ENCODE results near the gene ITGA8. TPM values are rescaled to one million over a fixed set of nuclear protein-coding genes. Genes with fewer than 3 reads are reported as not detected.

The ITGA8 gene
- total RNA-seq, 1 experiment from 2014 or later: 0.02 TPM

- Histone ChIP-seq H3K36me3 (ENCODE audit: control insufficient read depth in 1 of 2, insufficient read depth in 2 of 2, low read length in 2 of 2) (no peaks in the 10 kb centered on the region), H2AFZ (ENCODE audit: low read depth, low read length, poor library complexity, severe bottlenecking) (no peak overlapping the region), H3K27ac (ENCODE audit: low read depth, low read length) (no peak overlapping the region), H3K27me3 (ENCODE audit: insufficient read depth, low read length) (peaks cover 87% of the 10 kb centered on the region), H3K4me1 (ENCODE audit: control insufficient read depth in 1 of 2, insufficient read depth in 2 of 2, low read length in 2 of 2) (no peaks in the 10 kb centered on the region), H3K79me2 (ENCODE audit: insufficient read depth, low read length) (no peaks in the 10 kb centered on the region), H3K4me2 (ENCODE audit: low read length) (no peak overlapping the region), H4K20me1 (ENCODE audit: insufficient read depth) (no peaks in the 10 kb centered on the region), H3K4me3 (replicated peaks in 1 of 2; ENCODE audit: low read depth in 1 of 2, low read length in 2 of 2) (no peak overlapping the region), H3K9me3 (ENCODE audit: control insufficient read depth in 1 of 2, insufficient read depth in 1 of 2, low read depth in 1 of 2, low read length in 2 of 2) (no peaks in the 10 kb centered on the region), H3K9me2 (ENCODE audit: insufficient read depth) (no peaks in the 10 kb centered on the region), H3K9ac (ENCODE audit: low read length) (no peak overlapping the region)
- ATAC-seq: no peak
- no TSS peak for BruUV-seq (replicated peaks)
- no peak for DNase-seq (ENCODE audit: low read depth, low spot score)
- POLR2A ChIA-PET: no interaction called here
- intact Hi-C loops (cut with micrococcal nuclease): loop anchor here (5.0 kb wide), 1 partner anchor 51 kb away; no protein-coding TSS in a partner anchor
- TF ChIP-seq EZH2phosphoT487 (IDR thresholded peaks at IDR 0.05; ENCODE audit: borderline replicate concordance): peak; percentile 71
- no peak for TF ChIP-seq TCF7L2 (IDR thresholded peaks at IDR 0.05; ENCODE audit: borderline replicate concordance, extremely low read depth, insufficient read depth, insufficient read length)
- RAD21 ChIA-PET (ENCODE audit: low non-redundant PET in 1 of 2, low total read pairs in 2 of 2, uncharacterized antibody in 2 of 2, unreplicated experiment in 2 of 2): no interaction called here
- CTCF ChIA-PET: no interaction called here
Measured at GRCh38 chr10:15605740-15606369, 113.9 kb downstream of the ITGA8 start.

- CTCF ChIA-PET: interaction anchor here (1.5 kb wide), 1 partner anchor 18 kb away, joined by 4 read pairs; no protein-coding TSS in a partner anchor
- H3K27ac ChIP-seq (ENCODE audit: low read depth, low read length): no peak overlapping the region
Measured at GRCh38 chr10:15603446-15604011, 116.2 kb downstream of the ITGA8 start.

More at GRCh38 chr10:15603446-15604011, 116.2 kb downstream of the ITGA8 start:
- Histone ChIP-seq H3K9me2 (ENCODE audit: insufficient read depth) (no peaks in the 10 kb centered on the region), H3K4me1 (ENCODE audit: control insufficient read depth in 1 of 2, insufficient read depth in 2 of 2, low read length in 2 of 2) (no peaks in the 10 kb centered on the region), H3K27me3 (ENCODE audit: insufficient read depth, low read length) (peaks cover 86% of the 10 kb centered on the region), H3K36me3 (ENCODE audit: control insufficient read depth in 1 of 2, insufficient read depth in 2 of 2, low read length in 2 of 2) (no peaks in the 10 kb centered on the region), H3K79me2 (ENCODE audit: insufficient read depth, low read length) (no peaks in the 10 kb centered on the region), H3K9me3 (ENCODE audit: control insufficient read depth in 1 of 2, insufficient read depth in 1 of 2, low read depth in 1 of 2, low read length in 2 of 2) (no peaks in the 10 kb centered on the region), H3K9ac (ENCODE audit: low read length) (no peak overlapping the region), H2AFZ (ENCODE audit: low read depth, low read length, poor library complexity, severe bottlenecking) (no peak overlapping the region), H3K4me2 (ENCODE audit: low read length) (no peak overlapping the region), H3K4me3 (replicated peaks in 1 of 2; ENCODE audit: low read depth in 1 of 2, low read length in 2 of 2) (no peak overlapping the region), H4K20me1 (ENCODE audit: insufficient read depth) (no peaks in the 10 kb centered on the region; the same call in 1 of the 2 replicates)
- DNase-seq (ENCODE audit: low read depth, low spot score): no peak
- intact Hi-C loops (cut with micrococcal nuclease): no loop called here
- ATAC-seq: no peak
- RAD21 ChIA-PET (ENCODE audit: low non-redundant PET in 1 of 2, low total read pairs in 2 of 2, uncharacterized antibody in 2 of 2, unreplicated experiment in 2 of 2): no interaction called here
- POLR2A ChIA-PET: no interaction called here
- no TSS peak for BruUV-seq (replicated peaks)
- TF ChIP-seq EZH2phosphoT487 (IDR thresholded peaks at IDR 0.05; ENCODE audit: borderline replicate concordance) (0 out of 2 replicates have a peak, but pooled peaks have one; percentile 8), MAX (IDR thresholded peaks at IDR 0.05) (no peak)
